Prostate gland (tissue), 2 donors: Measurements from ENCODE around the gene PRDX5. TPM values are rescaled to one million over a fixed set of nuclear protein-coding genes. Genes with fewer than 3 reads are reported as not detected.

Experiments
- DNase-seq: peaks from one replicate; pipeline ENCODE4 v3.0.0-alpha.2; 2019; ENCODE audit warnings: low spot score
- H3K27ac ChIP-seq, 2 donors: fragments of 200-600 bp; sonication (generic); 2 replicates each; pipeline ENCODE4 v1.5.1; 2017 to 2019
- H3K27me3 ChIP-seq: fragments of 200-600 bp; sonication (generic); replicated peaks from 2 replicates; pipeline ENCODE4 v1.5.1; 2019; ENCODE audit not compliant: insufficient read depth
- H3K36me3 ChIP-seq, 2 donors: fragments of 200-600 bp; sonication (generic); 1 replicate in 1 of 2; 2 replicates in 1 of 2; pipeline versions ENCODE4 v1.5.1 to v1.8.1; 2017 to 2019
- H3K4me1 ChIP-seq: fragments of 200-600 bp; sonication (generic); replicated peaks from 2 replicates; pipeline ENCODE4 v1.5.1; 2019
- H3K4me3 ChIP-seq, 2 donors: fragments of 200-600 bp; sonication (generic); 2 replicates each; pipeline ENCODE4 v1.5.1; 2017 to 2019
- H3K9me3 ChIP-seq: fragments of 200-600 bp; sonication (generic); 2 replicates; pipeline ENCODE4 v1.5.1; 2017
- CTCF ChIP-seq, 4 experiments: fragments of 200-600 bp in 2 of 4; fragments of 450-650 bp in 2 of 4; sonication (generic) in 2 of 4; IDR thresholded peaks; 1 replicate in 3 of 4; 2 replicates in 1 of 4; pipeline ENCODE4 v1.5.1; 2016 to 2019; ENCODE audit warnings: antibody characterized with exemption in 4 of 4, mild to moderate bottlenecking in 2 of 4, moderate library complexity in 2 of 4
- POLR2A ChIP-seq: fragments of 450-650 bp; IDR thresholded peaks from one replicate; pipeline ENCODE4 v1.6.1; 2016; ENCODE audit warnings: antibody characterized with exemption, mild to moderate bottlenecking
- POLR2AphosphoS5 ChIP-seq: sonication (generic); formaldehyde crosslinking; IDR thresholded peaks from one replicate; pipeline ENCODE4 v1.6.1; 2017; ENCODE audit warnings: antibody characterized with exemption
- WGBS: methylation state at CpG from one replicate; pipeline ENCODE4 v1.1.5; 2018; 5-methylcytosine and 5-hydroxymethylcytosine counted together
- intact Hi-C: fragments of 100-400 bp; cut with DNase I; formaldehyde crosslinking; loops from one replicate; pipeline ENCODE4 v1.14.2; 2022
- total RNA-seq, 2 donors: library from RNA; depleted of rRNA; stranded (reverse); fragments of >200 nt; gene quantifications; one replicate each; pipeline ENCODE4 v1.1.0, GENCODE V29; 2016

The PRDX5 gene
- total RNA-seq, 2 donors from 2014 or later, result 224 to 303 TPM

GRCh38 chr11:64362339-64362738 lies 44.4 kb downstream of the PRDX5 start:
- intact Hi-C loops, result no loop called here
- TF ChIP-seq CTCF (IDR thresholded peaks at IDR 0.05) (no peak), POLR2AphosphoS5 (no peak)
- DNase-seq, result no peak
- H3K9me3 ChIP-seq, result no peaks in the 10 kb centered on the region
- H3K4me1 ChIP-seq, result peaks cover 6% of the 10 kb centered on the region
- H3K4me3 ChIP-seq, result no peak overlapping the region
- no peaks in the 10 kb centered on the region for H3K27me3 ChIP-seq
- 90% methylated on average over 10 of the region's 10 CpGs for WGBS
- no peaks in the 10 kb centered on the region for H3K36me3 ChIP-seq
- no peak overlapping the region for H3K27ac ChIP-seq

GRCh38 chr11:64364435-64364834 lies 46.5 kb downstream of the PRDX5 start:
- Histone ChIP-seq H3K27me3 (no peaks in the 10 kb centered on the region), H3K4me3 (no peak overlapping the region), H3K9me3 (no peaks in the 10 kb centered on the region), H3K36me3 (peaks cover 0 to 12% of the 10 kb centered on the region in 2 donors), H3K27ac (no peak overlapping the region), H3K4me1 (no peaks in the 10 kb centered on the region)
- WGBS, result 92% methylated on average over 6 of the region's 6 CpGs
- no peak for TF ChIP-seq POLR2AphosphoS5
- DNase-seq, result no peak
- intact Hi-C loops, result no loop called here

GRCh38 chr11:64364911-64365310 lies 47.0 kb downstream of the PRDX5 start:
- intact Hi-C loops, result no loop called here
- no peak for TF ChIP-seq POLR2A
- TF ChIP-seq CTCF (IDR thresholded peaks at IDR 0.05), result no peak
- TF ChIP-seq POLR2AphosphoS5, result no peak

GRCh38 chr11:64366751-64367150 lies 48.8 kb downstream of the PRDX5 start:
- Histone ChIP-seq H3K4me1 (no peaks in the 10 kb centered on the region), H3K27me3 (no peaks in the 10 kb centered on the region), H3K36me3 (peaks cover 0 to 12% of the 10 kb centered on the region in 2 donors), H3K27ac (no peak overlapping the region), H3K4me3 (no peak overlapping the region), H3K9me3 (no peaks in the 10 kb centered on the region)
- intact Hi-C loops, result no loop called here
- TF ChIP-seq POLR2AphosphoS5 (no peak), POLR2A (no peak), CTCF (IDR thresholded peaks at IDR 0.05) (no peak)
- 74% methylated on average over 1 of the region's 1 CpG for WGBS
- DNase-seq, result no peak

More at GRCh38 chr11:64364911-64365310, 47.0 kb downstream of the PRDX5 start:
- Histone ChIP-seq H3K27ac (no peak overlapping the region), H3K4me1 (no peaks in the 10 kb centered on the region), H3K9me3 (no peaks in the 10 kb centered on the region), H3K4me3 (no peak overlapping the region), H3K27me3 (no peaks in the 10 kb centered on the region), H3K36me3 (peaks cover 0 to 12% of the 10 kb centered on the region in 2 donors)
- 91% methylated on average over 4 of the region's 4 CpGs for WGBS
- DNase-seq, result no peak

- 84% methylated on average over 41 of the region's 46 CpGs for whole genome bisulfite sequencing
- Histone ChIP-seq H3K4me3 (no peak overlapping the region), H3K27me3 (no peaks in the 10 kb centered on the region), H3K36me3 (peaks cover 0 to 12% of the 10 kb centered on the region in 2 donors), H3K9me3 (no peaks in the 10 kb centered on the region), H3K4me1 (no peaks in the 10 kb centered on the region), H3K27ac (no peak overlapping the region)
- TF ChIP-seq POLR2A, result no peak
- TF ChIP-seq POLR2AphosphoS5, result no peak
- no peak for TF ChIP-seq CTCF (IDR thresholded peaks at IDR 0.05)
- no peak for DNase-seq
- intact Hi-C loops, result no loop called here
These were observed 50.2 kb downstream of the PRDX5 start for GRCh38 chr11:64367931-64368672.
